SK-N-SH treated with all-trans-retinoic acid at 6 μM for 48 hours (cell line): ENCODE results near the gene PGF.

Experiments used
- ATAC-seq: fragments of 200-7000 bp; cut with Tn5 transposase; 3 replicates; pipeline ENCODE4 v1.9.1; 2020; ENCODE audit warnings: mild to moderate bottlenecking, moderate library complexity
- BACH2 ChIP-seq: fragments of 250-450 bp; sonication (Bioruptor Pico); IDR thresholded peaks from 2 replicates; pipeline ENCODE4 v1.9.0; 2021; ENCODE audit warnings: mild to moderate bottlenecking, borderline replicate concordance
- CREB5 ChIP-seq: fragments of 250-450 bp; sonication (Bioruptor Pico); IDR thresholded peaks from 2 replicates; pipeline ENCODE4 v1.5.1; 2020; ENCODE audit warnings: low read depth, mild to moderate bottlenecking, moderate library complexity
- CSDC2 ChIP-seq: fragments of 250-450 bp; sonication (Bioruptor Pico); IDR thresholded peaks from 2 replicates; pipeline ENCODE4 v1.5.0; 2020; ENCODE audit warnings: mild to moderate bottlenecking, moderate library complexity
- CSRNP3 ChIP-seq: fragments of 250-450 bp; sonication (Bioruptor Pico); IDR thresholded peaks from 2 replicates; pipeline ENCODE4 v1.5.1; 2021; ENCODE audit warnings: mild to moderate bottlenecking, moderate library complexity
- GLIS3 ChIP-seq: fragments of 250-450 bp; sonication (Bioruptor Pico); IDR thresholded peaks from 2 replicates; pipeline ENCODE4 v1.5.0; 2020; ENCODE audit warnings: mild to moderate bottlenecking, moderate library complexity
- ISL1 ChIP-seq: fragments of 250-450 bp; sonication (Bioruptor Pico); IDR thresholded peaks from 2 replicates; pipeline ENCODE4 v2.1.2; 2022; ENCODE audit warnings: mild to moderate bottlenecking, moderate library complexity
- OSR1 ChIP-seq: fragments of 250-450 bp; sonication (Bioruptor Pico); IDR thresholded peaks from 2 replicates; pipeline ENCODE4 v1.8.0; 2022; ENCODE audit warnings: moderate library complexity, mild to moderate bottlenecking, inconsistent platforms
- PATZ1 ChIP-seq: fragments of 250-450 bp; sonication (Bioruptor Pico); IDR thresholded peaks from 2 replicates; pipeline ENCODE4 v1.8.0; 2020; ENCODE audit warnings: mild to moderate bottlenecking, moderate library complexity, borderline replicate concordance
- POU6F1 ChIP-seq: fragments of 250-450 bp; sonication (Bioruptor Pico); IDR thresholded peaks from 2 replicates; pipeline ENCODE4 v1.8.0; 2021; ENCODE audit warnings: low read depth, mild to moderate bottlenecking, moderate library complexity, borderline replicate concordance
- PPARA ChIP-seq: fragments of 250-450 bp; sonication (Bioruptor Pico); IDR thresholded peaks from 2 replicates; pipeline ENCODE4 v1.5.0; 2020; ENCODE audit warnings: mild to moderate bottlenecking, borderline replicate concordance
- RARB ChIP-seq: fragments of 250-450 bp; sonication (Bioruptor Pico); IDR thresholded peaks from 2 replicates; pipeline ENCODE4 v1.8.0; 2021; ENCODE audit warnings: mild to moderate bottlenecking, moderate library complexity
- SNAI2 ChIP-seq: fragments of 250-450 bp; sonication (Bioruptor Pico); IDR thresholded peaks from 2 replicates; pipeline ENCODE4 v1.5.0; 2020; ENCODE audit warnings: mild to moderate bottlenecking, moderate library complexity
- TCF4 ChIP-seq: fragments of 250-450 bp; sonication (Bioruptor Pico); IDR thresholded peaks from 2 replicates; pipeline ENCODE4 v1.8.0; 2021; ENCODE audit warnings: mild to moderate bottlenecking, moderate library complexity, borderline replicate concordance
- TOX ChIP-seq: fragments of 250-450 bp; sonication (Bioruptor Pico); IDR thresholded peaks from 2 replicates; pipeline ENCODE4 v1.8.0; 2021; ENCODE audit warnings: mild to moderate bottlenecking, moderate library complexity, borderline replicate concordance
- TSHZ2 ChIP-seq: fragments of 250-450 bp; sonication (Bioruptor Pico); IDR thresholded peaks from 2 replicates; pipeline ENCODE4 v1.5.0; 2020; ENCODE audit warnings: mild to moderate bottlenecking, moderate library complexity
- ZFP30 ChIP-seq: fragments of 450-650 bp; formaldehyde crosslinking; IDR thresholded peaks from 2 replicates; pipeline ENCODE4 v1.5.0; 2022; ENCODE audit warnings: mild to moderate bottlenecking, moderate library complexity
- ZNF565 ChIP-seq: fragments of 450-650 bp; formaldehyde crosslinking; conservative IDR thresholded peaks from 2 replicates; pipeline ENCODE4 v1.5.0; 2020; ENCODE audit warnings: low read depth, mild to moderate bottlenecking, moderate library complexity
- ZNF70 ChIP-seq: fragments of 450-650 bp; formaldehyde crosslinking; IDR thresholded peaks from 2 replicates; pipeline ENCODE4 v1.5.0; 2020; ENCODE audit warnings: mild to moderate bottlenecking, moderate library complexity
- ZNF8 ChIP-seq: fragments of 450-650 bp; formaldehyde crosslinking; IDR thresholded peaks from 2 replicates; pipeline ENCODE4 v1.5.0; 2020; ENCODE audit warnings: mild to moderate bottlenecking, moderate library complexity

PGF gene

GRCh38 chr14:74954232-74954946 lies 1.0 kb downstream of the PGF start (continued):
- TF ChIP-seq TOX (CRISPR knock-in tag) (no peak), CSRNP3 (CRISPR knock-in tag) (no peak), BACH2 (CRISPR knock-in tag) (no peak)

GRCh38 chr14:74953686-74954085 lies 1.7 kb downstream of the PGF start:
- TF ChIP-seq ZNF8 (CRISPR knock-in tag): no peak
- no peak for TF ChIP-seq OSR1 (CRISPR knock-in tag)
- TF ChIP-seq SNAI2 (CRISPR knock-in tag): no peak
- no peak for TF ChIP-seq PPARA
- TF ChIP-seq BACH2 (CRISPR knock-in tag): no peak
- TF ChIP-seq POU6F1 (CRISPR knock-in tag): no peak
- no peak for TF ChIP-seq PATZ1
- no peak for TF ChIP-seq ZNF70 (CRISPR knock-in tag)
- ATAC-seq: no peak

GRCh38 chr14:74952697-74953484 lies 2.5 kb downstream of the PGF start:
- TF ChIP-seq TSHZ2 (CRISPR knock-in tag): no peak
- TF ChIP-seq ZNF565 (CRISPR knock-in tag): no peak
- no peak for TF ChIP-seq CSDC2 (CRISPR knock-in tag)
- no peak for TF ChIP-seq CREB5
- no peak for TF ChIP-seq TOX (CRISPR knock-in tag)
- TF ChIP-seq TCF4 (CRISPR knock-in tag): no peak
- TF ChIP-seq SNAI2 (CRISPR knock-in tag): no peak
- TF ChIP-seq ISL1 (CRISPR knock-in tag): no peak
- no peak for TF ChIP-seq RARB
- no peak for ATAC-seq

- no peak for ATAC-seq
- TF ChIP-seq SNAI2 (CRISPR knock-in tag) (no peak), TCF4 (CRISPR knock-in tag) (no peak), BACH2 (CRISPR knock-in tag) (no peak), ZFP30 (CRISPR knock-in tag) (no peak), TSHZ2 (CRISPR knock-in tag) (no peak), GLIS3 (CRISPR knock-in tag) (no peak), OSR1 (CRISPR knock-in tag) (no peak), CSRNP3 (CRISPR knock-in tag) (no peak)
These were observed 3.2 kb downstream of the PGF start for GRCh38 chr14:74952180-74952665.
